IPS-11a (cell line): ENCODE measurements around the gene CCDC188.

Experiments
- H3K4me3 ChIP-seq: one replicate; pipeline ENCODE4 v1.5.1; 2013; ENCODE audit warnings: low read depth, low read length, control low read depth

Gene CCDC188

GRCh38 chr22:20108757-20109230 lies 42.1 kb downstream of the CCDC188 start:
- H3K4me3 ChIP-seq: no peak overlapping the region

- H3K4me3 ChIP-seq: no peak overlapping the region
Observed at GRCh38 chr22:20107951-20108756, 42.7 kb downstream of the CCDC188 start.

- H3K4me3 ChIP-seq: no peak overlapping the region
Observed at GRCh38 chr22:20107471-20107901, 43.4 kb downstream of the CCDC188 start.

- H3K4me3 ChIP-seq: no peak overlapping the region
Observed at GRCh38 chr22:20106849-20107237, 44.0 kb downstream of the CCDC188 start.

- H3K4me3 ChIP-seq: no peak overlapping the region
Observed at GRCh38 chr22:20106205-20106848, 44.5 kb downstream of the CCDC188 start.

- no peak overlapping the region for H3K4me3 ChIP-seq
Observed at GRCh38 chr22:20105456-20106204, 45.2 kb downstream of the CCDC188 start.

GRCh38 chr22:20102203-20102780 lies 48.6 kb downstream of the CCDC188 start:
- no peak overlapping the region for H3K4me3 ChIP-seq

GRCh38 chr22:20101638-20102037 lies 49.2 kb downstream of the CCDC188 start:
- no peak overlapping the region for H3K4me3 ChIP-seq

GRCh38 chr22:20099099-20099711 lies 51.6 kb downstream of the CCDC188 start:
- H3K4me3 ChIP-seq: no peak overlapping the region
